Neural progenitor cell (in vitro differentiated cells): ENCODE measurements around the gene HUS1.

Source experiments
- EZH2 ChIP-seq: fragments of 200-600 bp; sonication (generic); IDR thresholded peaks from 2 replicates; pipeline ENCODE4 v1.6.1; 2017; ENCODE audit warnings: antibody characterized with exemption, mild to moderate bottlenecking, moderate library complexity
- TF ChIP-seq, protein P1 (sequence below): fragments of 200-600 bp; sonication (generic); IDR thresholded peaks from 2 replicates; pipeline ENCODE4 v1.5.1; 2017; ENCODE audit warnings: antibody characterized with exemption, mild to moderate bottlenecking

DNA sequence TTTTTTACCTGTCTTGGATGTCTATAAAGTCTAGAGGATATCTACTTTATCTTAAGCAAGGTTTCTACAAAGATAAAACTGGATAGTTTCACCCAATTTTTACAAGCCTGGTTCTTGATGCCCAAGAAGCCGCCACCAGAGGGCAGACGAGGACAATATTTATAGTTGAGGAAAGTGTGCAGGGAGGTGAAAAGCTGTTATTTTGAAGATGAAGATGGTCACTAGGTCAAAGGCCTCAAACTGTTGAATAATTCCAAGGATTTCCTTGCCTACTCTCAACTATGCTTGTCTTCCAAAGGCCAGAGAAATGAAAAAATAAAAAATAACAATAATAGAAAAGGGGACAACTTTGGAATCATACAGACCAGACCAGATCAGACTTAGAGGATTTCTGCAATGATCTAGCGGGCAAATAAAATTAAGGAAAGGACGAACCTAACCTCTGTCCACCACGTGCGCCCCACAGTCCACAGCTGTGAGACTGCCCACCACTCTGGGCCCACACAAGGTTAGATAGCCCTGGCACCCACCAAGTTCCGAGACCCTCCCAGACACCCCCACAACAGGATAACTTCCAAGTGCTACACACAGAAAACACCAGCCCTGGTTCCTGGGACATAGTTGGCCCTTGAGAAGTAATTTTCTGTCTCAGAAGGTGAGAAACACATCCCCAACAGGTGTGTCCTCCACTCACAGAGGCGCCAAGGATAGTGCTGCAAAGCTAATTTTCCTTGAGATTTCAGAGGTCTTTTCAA is 34.0 kb downstream of the HUS1 start:
- TF ChIP-seq, protein P1, sequence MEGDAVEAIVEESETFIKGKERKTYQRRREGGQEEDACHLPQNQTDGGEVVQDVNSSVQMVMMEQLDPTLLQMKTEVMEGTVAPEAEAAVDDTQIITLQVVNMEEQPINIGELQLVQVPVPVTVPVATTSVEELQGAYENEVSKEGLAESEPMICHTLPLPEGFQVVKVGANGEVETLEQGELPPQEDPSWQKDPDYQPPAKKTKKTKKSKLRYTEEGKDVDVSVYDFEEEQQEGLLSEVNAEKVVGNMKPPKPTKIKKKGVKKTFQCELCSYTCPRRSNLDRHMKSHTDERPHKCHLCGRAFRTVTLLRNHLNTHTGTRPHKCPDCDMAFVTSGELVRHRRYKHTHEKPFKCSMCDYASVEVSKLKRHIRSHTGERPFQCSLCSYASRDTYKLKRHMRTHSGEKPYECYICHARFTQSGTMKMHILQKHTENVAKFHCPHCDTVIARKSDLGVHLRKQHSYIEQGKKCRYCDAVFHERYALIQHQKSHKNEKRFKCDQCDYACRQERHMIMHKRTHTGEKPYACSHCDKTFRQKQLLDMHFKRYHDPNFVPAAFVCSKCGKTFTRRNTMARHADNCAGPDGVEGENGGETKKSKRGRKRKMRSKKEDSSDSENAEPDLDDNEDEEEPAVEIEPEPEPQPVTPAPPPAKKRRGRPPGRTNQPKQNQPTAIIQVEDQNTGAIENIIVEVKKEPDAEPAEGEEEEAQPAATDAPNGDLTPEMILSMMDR: peak; percentile 94
- TF ChIP-seq EZH2: no peak
